Measurements from ENCODE around the gene CPNE5.
A peak's percentile ranks its signal among the peaks of the same experiment; 100 is the strongest.

The CPNE5 gene

GRCh38 chr6:36721369-36722140 is 117.7 kb downstream of the CPNE5 start:
- no peak overlapping the region for H3K4me3 ChIP-seq (ENCODE audit: low read depth, low read length)
- peak; percentile 52 for DNase-seq
- H3K4me1 ChIP-seq, result no peaks in the 10 kb centered on the region
- no peaks in the 10 kb centered on the region for H3K27me3 ChIP-seq
- no peaks in the 10 kb centered on the region for H3K9me3 ChIP-seq
- H3K36me3 ChIP-seq, result no peaks in the 10 kb centered on the region
- no peak for TF ChIP-seq CTCF (IDR thresholded peaks at IDR 0.05; ENCODE audit: low read depth, low read length)

- Histone ChIP-seq H3K27me3 (no peaks in the 10 kb centered on the region), H3K4me1 (no peaks in the 10 kb centered on the region), H3K4me3 (ENCODE audit: low read depth, low read length) (no peak overlapping the region), H3K36me3 (no peaks in the 10 kb centered on the region), H3K9me3 (no peaks in the 10 kb centered on the region)
- no peak for DNase-seq
- TF ChIP-seq CTCF (IDR thresholded peaks at IDR 0.05; ENCODE audit: low read depth, low read length), result no peak
These were observed 118.7 kb downstream of the CPNE5 start for GRCh38 chr6:36720251-36721141.

- no peaks in the 10 kb centered on the region for H3K36me3 ChIP-seq
- no peaks in the 10 kb centered on the region for H3K27me3 ChIP-seq
- DNase-seq, result no peak
- no peak for TF ChIP-seq CTCF (IDR thresholded peaks at IDR 0.05; ENCODE audit: low read depth, low read length)
- no peaks in the 10 kb centered on the region for H3K9me3 ChIP-seq
- H3K4me3 ChIP-seq (ENCODE audit: low read depth, low read length), result no peak overlapping the region
- no peaks in the 10 kb centered on the region for H3K4me1 ChIP-seq
These were observed 120.1 kb downstream of the CPNE5 start for GRCh38 chr6:36719126-36719525.

GRCh38 chr6:36718560-36718959 is 120.7 kb downstream of the CPNE5 start:
- H3K36me3 ChIP-seq, result no peaks in the 10 kb centered on the region
- H3K27me3 ChIP-seq, result no peaks in the 10 kb centered on the region
- no peak for TF ChIP-seq CTCF (IDR thresholded peaks at IDR 0.05; ENCODE audit: low read depth, low read length)
- no peaks in the 10 kb centered on the region for H3K9me3 ChIP-seq
- H3K4me1 ChIP-seq, result no peaks in the 10 kb centered on the region
- DNase-seq, result no peak
- H3K4me3 ChIP-seq (ENCODE audit: low read depth, low read length), result no peak overlapping the region

GRCh38 chr6:36717871-36718540 is 121.2 kb downstream of the CPNE5 start:
- no peaks in the 10 kb centered on the region for H3K9me3 ChIP-seq
- H3K4me1 ChIP-seq, result no peaks in the 10 kb centered on the region
- H3K36me3 ChIP-seq, result no peaks in the 10 kb centered on the region
- DNase-seq, result no peak
- H3K4me3 ChIP-seq (ENCODE audit: low read depth, low read length), result no peak overlapping the region
- no peak for TF ChIP-seq CTCF (IDR thresholded peaks at IDR 0.05; ENCODE audit: low read depth, low read length)
- H3K27me3 ChIP-seq, result no peaks in the 10 kb centered on the region
